K562 (cell line): ENCODE results near the gene CPNE2. TPM values are rescaled to one million over a fixed set of nuclear protein-coding genes. Genes with fewer than 3 reads are reported as not detected.

Source experiments
- ATAC-seq: fragments of 200-7000 bp; cut with Tn5 transposase; 3 replicates; pipeline ENCODE4 v1.9.1; 2020; ENCODE audit warnings: moderate library complexity
- BruUV-seq: library from RNA; stranded (reverse); fragments of 400-500 nt; replicated peaks from 2 replicates; lab custom pipeline; 2021; lab: Mats Ljungman, UMichigan
- CTCF ChIA-PET: fragments of 300-600 bp; formaldehyde crosslinking; extraction: SDS; loops from one replicate; lab custom pipeline; 2021; ENCODE audit warnings: low intra/inter-chr PET ratio; lab: Yijun Ruan, JAX
- POLR2A ChIA-PET: fragments of 300-600, 350-650 bp; sonication (Branson Sonifier 250); formaldehyde crosslinking; extraction: SDS; loops from one replicate; lab custom pipeline; 2021; ENCODE audit warnings: antibody characterized with exemption, inconsistent platforms; lab: Yijun Ruan, JAX
- DNase-seq, 4 experiments: peaks; one replicate each; pipeline versions ENCODE4 v3.0.0 to v3.0.0-alpha.2; 2011 to 2018; ENCODE audit warnings: low spot score in 3 of 4, mixed read lengths in 3 of 4; ENCODE audit errors: extremely low read depth in 1 of 4
- FAIRE-seq: peaks from 2 replicates; lab custom pipeline; 2011; peaks lifted over from hg19 to GRCh38; lab: Jason Lieb, UNC
- H2AFZ ChIP-seq: 2 replicates; pipeline ENCODE4 v1.6.0; 2011; ENCODE audit warnings: low read depth, low read length, control low read depth, inconsistent platforms
- H3K27ac ChIP-seq: fragments of 200-600 bp; 3 replicates; pipeline ENCODE4 v1.8.0; 2011; ENCODE audit warnings: low read depth, mild to moderate bottlenecking, control low read depth, inconsistent platforms, low read length, moderate library complexity, mixed read lengths; ENCODE audit errors: extremely low read depth
- H3K27me3 ChIP-seq, 2 experiments: fragments of 300-600 bp in 1 of 2; 2 replicates in 1 of 2; 3 replicates in 1 of 2; pipeline versions ENCODE4 v1.6.0 to v1.8.0; 2011; ENCODE audit warnings: inconsistent platforms in 2 of 2, low read length in 2 of 2, mild to moderate bottlenecking in 1 of 2, mixed read lengths in 1 of 2, moderate library complexity in 1 of 2; ENCODE audit not compliant: control insufficient read depth in 2 of 2, insufficient read depth in 2 of 2
- H3K36me3 ChIP-seq: fragments of 300-600 bp; 3 replicates; pipeline ENCODE4 v1.8.0; 2011; ENCODE audit warnings: mild to moderate bottlenecking, low read length, inconsistent platforms; ENCODE audit not compliant: control insufficient read depth, insufficient read depth
- H3K4me1 ChIP-seq, 2 experiments: fragments of 200-600 bp in 1 of 2; replicated peaks in 1 of 2; 2 replicates in 1 of 2; 3 replicates in 1 of 2; pipeline versions ENCODE4 v1.5.1 to v1.8.0; 2011; ENCODE audit warnings: inconsistent platforms in 2 of 2, low read length in 2 of 2, mild to moderate bottlenecking in 1 of 2, mixed read lengths in 1 of 2, moderate library complexity in 1 of 2; ENCODE audit not compliant: control insufficient read depth in 2 of 2, insufficient read depth in 2 of 2
- H3K4me2 ChIP-seq: 2 replicates; pipeline ENCODE4 v1.6.1; 2011; ENCODE audit warnings: low read length, control low read depth, inconsistent platforms, mixed read lengths; ENCODE audit not compliant: insufficient read depth
- H3K4me3 ChIP-seq: fragments of 200-600 bp; sonication (generic), shearing (Covaris generic); 2 replicates; pipeline ENCODE4 v1.5.1; 2016; ENCODE audit warnings: control low read depth, inconsistent platforms
- H3K79me2 ChIP-seq: fragments of 200-600 bp; 3 replicates; pipeline ENCODE4 v1.8.0; 2011; ENCODE audit warnings: low read length, inconsistent platforms; ENCODE audit not compliant: control insufficient read depth, insufficient read depth
- H3K9ac ChIP-seq, 2 experiments: 2 replicates each; pipeline versions ENCODE4 v1.6.0 to v1.6.1; 2011; ENCODE audit warnings: low read depth in 2 of 2, low read length in 2 of 2, control low read depth in 1 of 2, inconsistent platforms in 1 of 2, mild to moderate bottlenecking in 1 of 2, mixed read lengths in 1 of 2; ENCODE audit not compliant: insufficient read depth in 1 of 2
- H3K9me1 ChIP-seq: one replicate; pipeline ENCODE4 v1.6.0; 2011; ENCODE audit warnings: inconsistent platforms, mild to moderate bottlenecking, low read length, moderate library complexity; ENCODE audit not compliant: control insufficient read depth, insufficient read depth
- H3K9me3 ChIP-seq: replicated peaks from 2 replicates; pipeline ENCODE4 v1.5.1; 2011; ENCODE audit warnings: low read depth, low read length, inconsistent platforms; ENCODE audit not compliant: control insufficient read depth, insufficient read depth
- H4K20me1 ChIP-seq: replicated peaks from 2 replicates; pipeline ENCODE4 v1.6.1; 2011; ENCODE audit warnings: low read length, inconsistent platforms, mixed read lengths; ENCODE audit not compliant: control insufficient read depth, insufficient read depth
- ADNP ChIP-seq: fragments of 200-800 bp; sonication (Bioruptor generic); IDR thresholded peaks from 2 replicates; pipeline ENCODE4 v1.6.1; 2016; ENCODE audit warnings: missing genetic modification characterization, missing compliant biosample characterization
- BCL6 ChIP-seq: fragments of 250-450 bp; sonication (Bioruptor Pico); IDR thresholded peaks from 2 replicates; pipeline ENCODE4 v1.4.0; 2020
- CBFA2T3 ChIP-seq: fragments of 450-650 bp; IDR thresholded peaks from 2 replicates; pipeline ENCODE4 v1.6.1; 2017
- CBX1 ChIP-seq: sonication (generic); IDR thresholded peaks from 2 replicates; pipeline ENCODE4 v1.6.1; 2016; ENCODE audit warnings: antibody characterized with exemption, low read depth, mild to moderate bottlenecking
- DPF2 ChIP-seq: fragments of 450-650 bp; IDR thresholded peaks from 2 replicates; pipeline ENCODE4 v1.6.1; 2016
- HES1 ChIP-seq: fragments of 450-650 bp; IDR thresholded peaks from 2 replicates; pipeline ENCODE4 v1.6.1; 2016; ENCODE audit warnings: low read depth, mild to moderate bottlenecking, moderate library complexity
- HNRNPL ChIP-seq: fragments of 200-400 bp; formaldehyde crosslinking; IDR thresholded peaks from 2 replicates; pipeline ENCODE4 v1.6.1; 2017; ENCODE audit warnings: low read depth, mild to moderate bottlenecking, low read length
- ILK ChIP-seq: fragments of 450-650 bp; IDR thresholded peaks from 2 replicates; pipeline ENCODE4 v1.6.1; 2016; ENCODE audit warnings: missing genetic modification characterization, low read depth, mild to moderate bottlenecking, missing compliant biosample characterization, moderate library complexity, borderline replicate concordance
- KDM5B ChIP-seq: fragments of 200-600 bp; sonication (generic); IDR thresholded peaks from 2 replicates; pipeline ENCODE4 v1.6.1; 2012; ENCODE audit warnings: low read depth, mild to moderate bottlenecking, moderate library complexity, low read length, control low read depth, inconsistent platforms; ENCODE audit not compliant: insufficient replicate concordance
- PHF20 ChIP-seq: fragments of 450-650 bp; IDR thresholded peaks from 2 replicates; pipeline ENCODE4 v1.6.1; 2018; ENCODE audit not compliant: partially characterized antibody
- POLR2AphosphoS2 ChIP-seq: IDR thresholded peaks from 2 replicates; pipeline ENCODE4 v1.6.1; 2012; ENCODE audit warnings: low read length, improper control_type of control experiment
- SMARCB1 ChIP-seq: IDR thresholded peaks from 2 replicates; pipeline ENCODE4 v1.6.1; 2011; ENCODE audit warnings: improper control_type of control experiment, low read depth; ENCODE audit not compliant: insufficient read length
- SMARCC2 ChIP-seq: fragments of 450-650 bp; IDR thresholded peaks from 2 replicates; pipeline ENCODE4 v1.6.1; 2017; ENCODE audit warnings: antibody characterized with exemption, moderate library complexity, mild to moderate bottlenecking, low read depth
- SP1 ChIP-seq: sonication (generic); formaldehyde crosslinking; IDR thresholded peaks from 2 replicates; pipeline ENCODE4 v1.8.1; 2022; ENCODE audit warnings: mild to moderate bottlenecking, missing genetic modification reagents
- ZKSCAN8 ChIP-seq: fragments of 200-800 bp; sonication (Bioruptor generic); IDR thresholded peaks from 2 replicates; pipeline ENCODE4 v1.6.1; 2016; ENCODE audit warnings: missing genetic modification characterization, missing compliant biosample characterization
- ZNF217 ChIP-seq: sonication (generic); formaldehyde crosslinking; IDR thresholded peaks from 2 replicates; pipeline ENCODE4 v1.8.0; 2022; ENCODE audit warnings: mild to moderate bottlenecking, missing genetic modification reagents
- ZNF384 ChIP-seq: IDR thresholded peaks from 2 replicates; pipeline ENCODE4 v1.6.1; 2012; ENCODE audit warnings: low read depth, low read length, improper control_type of control experiment
- WGBS: fragments of 100-300 bp; shearing (Covaris generic); methylation state at CpG from one replicate; pipeline ENCODE4 v1.1.6; 2016; ENCODE audit warnings: low coverage, mixed read lengths; ENCODE audit not compliant: insufficient coverage; ENCODE audit errors: missing lambda C conversion rate; 5-methylcytosine and 5-hydroxymethylcytosine counted together
- in situ Hi-C: fragments of 300-500 bp; cut with MboI; formaldehyde crosslinking; loops from 4 replicates; pipeline ENCODE4 v1.15.0; 2018; ENCODE audit warnings: inconsistent platforms, mixed read lengths
- intact Hi-C: fragments of 100-400 bp; cut with micrococcal nuclease; formaldehyde crosslinking; loops from 2 replicates; pipeline ENCODE4 v1.14.2; 2022
- polyA plus RNA-seq, 8 experiments: library from polyadenylated mRNA; depleted of rRNA in 4 of 8; stranded (reverse) in 5 of 8; unstranded in 3 of 8; fragments of >200 nt; fragmentation: Nextera tagmentation in 2 of 8; fragmentation: Illumina TruSeq in 1 of 8; extraction: Ambion mirVana in 2 of 8; extraction: Trizol in 1 of 8; gene quantifications; 2 replicates each; pipeline versions ENCODE4 v1.2.1 to v1.2.3, GENCODE V29; 2011 to 2014; ENCODE audit warnings: inconsistent platforms in 1 of 8, missing spikeins in 1 of 8
- total RNA-seq, 7 experiments: library from RNA; depleted of rRNA in 6 of 7; stranded (reverse); fragments of >200 nt in 6 of 7; fragmentation: Illumina TruSeq in 2 of 7; extraction: Trizol in 2 of 7; gene quantifications; 2 replicates each; pipeline versions ENCODE4 v1.2.1 to v1.2.3, GENCODE V29; 2011 to 2021; ENCODE audit warnings: low replicate concordance in 1 of 7
- TF ChIP-seq, protein P1 (sequence below): fragments of 250-450 bp; sonication (Bioruptor Pico); IDR thresholded peaks from 2 replicates; pipeline ENCODE4 v1.4.0; 2020; ENCODE audit warnings: mild to moderate bottlenecking, moderate library complexity
- TF ChIP-seq, protein P2 (sequence below), 2 experiments: fragments of 450-650 bp; conservative IDR thresholded peaks; 2 replicates each; pipeline ENCODE4 v1.6.1; 2017; ENCODE audit warnings: mild to moderate bottlenecking in 2 of 2, moderate library complexity in 2 of 2

The CPNE2 gene
- total and polyA plus RNA-seq, 9 of the 15 experiments (the other 6 are each of a cell fraction or from before 2014, with no cell fraction given), result 3.0 to 13.9 (median 8.6) TPM

GRCh38 chr16:57128771-57129389 lies 36.5 kb downstream of the CPNE2 start (continued):
- TF ChIP-seq HES1, result no peak

- H3K27ac ChIP-seq, result no peak overlapping the region
- H3K36me3 ChIP-seq, result no peaks in the 10 kb centered on the region
- ChIA-PET CTCF (no interaction called here), POLR2A (interaction anchor here (0.5 to 1.7 kb wide), 3 partner anchors 11 to 15 kb away, joined by 3 to 4 read pairs (median 3); no protein-coding TSS in a partner anchor)
- H3K4me3 ChIP-seq, result no peak overlapping the region
- no peaks in the 10 kb centered on the region for H3K27me3 ChIP-seq
- FAIRE-seq, result no peak
- no peaks in the 10 kb centered on the region for H4K20me1 ChIP-seq
- no peaks in the 10 kb centered on the region for H3K9me1 ChIP-seq
- WGBS, result 39% methylated on average over 4 of the region's 6 CpGs
- in situ Hi-C loops (no loop called here), intact Hi-C loops (no loop called here)
- no TSS peak for BruUV-seq
- H3K4me1 ChIP-seq, result peaks cover 2 to 3% of the 10 kb centered on the region in 2 experiments; a peak in 4 of 5 replicates
- no peaks in the 10 kb centered on the region for H3K9me3 ChIP-seq
- 0 out of 4 replicates have a peak overlapping the region, but pooled peaks of 1 of the 2 experiments have one; percentile 5 for H3K9ac ChIP-seq
- no peaks in the 10 kb centered on the region for H3K79me2 ChIP-seq
- H2AFZ ChIP-seq, result no peak overlapping the region
- ATAC-seq, result no peak
- no peak for DNase-seq
- H3K4me2 ChIP-seq, result no peak overlapping the region
- TF ChIP-seq KDM5B (no peak), BCL6 (CRISPR knock-in tag) (no peak), SP1 (CRISPR knock-in tag) (no peak), ZNF384 (no peak), HNRNPL (no peak), POLR2AphosphoS2 (no peak), SMARCC2 (no peak), SMARCB1 (no peak), DPF2 (no peak), PHF20 (no peak), CBFA2T3 (no peak), ZNF217 (no peak), ILK (tag) (no peak), ZKSCAN8 (CRISPR knock-in tag) (no peak), CBX1 (peak; percentile 68; the same call in 1 of the 2 replicates), ADNP (tag) (peak; percentile 76)
- TF ChIP-seq, protein P1, sequence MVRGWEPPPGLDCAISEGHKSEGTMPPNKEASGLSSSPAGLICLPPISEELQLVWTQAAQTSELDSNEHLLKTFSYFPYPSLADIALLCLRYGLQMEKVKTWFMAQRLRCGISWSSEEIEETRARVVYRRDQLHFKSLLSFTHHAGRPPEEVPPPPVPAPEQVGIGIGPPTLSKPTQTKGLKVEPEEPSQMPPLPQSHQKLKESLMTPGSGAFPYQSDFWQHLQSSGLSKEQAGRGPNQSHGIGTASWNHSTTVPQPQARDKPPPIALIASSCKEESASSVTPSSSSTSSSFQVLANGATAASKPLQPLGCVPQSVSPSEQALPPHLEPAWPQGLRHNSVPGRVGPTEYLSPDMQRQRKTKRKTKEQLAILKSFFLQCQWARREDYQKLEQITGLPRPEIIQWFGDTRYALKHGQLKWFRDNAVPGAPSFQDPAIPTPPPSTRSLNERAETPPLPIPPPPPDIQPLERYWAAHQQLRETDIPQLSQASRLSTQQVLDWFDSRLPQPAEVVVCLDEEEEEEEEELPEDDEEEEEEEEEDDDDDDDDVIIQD, result no peak
- TF ChIP-seq, protein P2, sequence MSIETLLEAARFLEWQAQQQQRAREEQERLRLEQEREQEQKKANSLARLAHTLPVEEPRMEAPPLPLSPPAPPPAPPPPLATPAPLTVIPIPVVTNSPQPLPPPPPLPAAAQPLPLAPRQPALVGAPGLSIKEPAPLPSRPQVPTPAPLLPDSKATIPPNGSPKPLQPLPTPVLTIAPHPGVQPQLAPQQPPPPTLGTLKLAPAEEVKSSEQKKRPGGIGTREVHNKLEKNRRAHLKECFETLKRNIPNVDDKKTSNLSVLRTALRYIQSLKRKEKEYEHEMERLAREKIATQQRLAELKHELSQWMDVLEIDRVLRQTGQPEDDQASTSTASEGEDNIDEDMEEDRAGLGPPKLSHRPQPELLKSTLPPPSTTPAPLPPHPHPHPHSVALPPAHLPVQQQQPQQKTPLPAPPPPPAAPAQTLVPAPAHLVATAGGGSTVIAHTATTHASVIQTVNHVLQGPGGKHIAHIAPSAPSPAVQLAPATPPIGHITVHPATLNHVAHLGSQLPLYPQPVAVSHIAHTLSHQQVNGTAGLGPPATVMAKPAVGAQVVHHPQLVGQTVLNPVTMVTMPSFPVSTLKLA (conservative IDR thresholded peaks at IDR 0.05), result no peak
Observed at GRCh38 chr16:57130950-57131321, 38.6 kb downstream of the CPNE2 start.
